CD4-positive, alpha-beta T cell treated with Interleukin-6 for 4 hours (primary cell): ENCODE data around the gene PRSS22.

Experiments
- DNase-seq: peaks from one replicate; pipeline ENCODE4 v3.0.0-alpha.2; 2020; ENCODE audit warnings: mixed read lengths

The PRSS22 gene

GRCh38 chr16:2848933-2849725 is 8.8 kb downstream of the PRSS22 start:
- DNase-seq: no peak

GRCh38 chr16:2846511-2847310 is 11.3 kb downstream of the PRSS22 start:
- DNase-seq: no peak

GRCh38 chr16:2845116-2845515 is 12.9 kb downstream of the PRSS22 start:
- DNase-seq: no peak

- DNase-seq: no peak
Measured at GRCh38 chr16:2843526-2843925, 14.4 kb downstream of the PRSS22 start.

GRCh38 chr16:2842340-2843000 is 15.5 kb downstream of the PRSS22 start:
- peak; percentile 71 for DNase-seq

DNA sequence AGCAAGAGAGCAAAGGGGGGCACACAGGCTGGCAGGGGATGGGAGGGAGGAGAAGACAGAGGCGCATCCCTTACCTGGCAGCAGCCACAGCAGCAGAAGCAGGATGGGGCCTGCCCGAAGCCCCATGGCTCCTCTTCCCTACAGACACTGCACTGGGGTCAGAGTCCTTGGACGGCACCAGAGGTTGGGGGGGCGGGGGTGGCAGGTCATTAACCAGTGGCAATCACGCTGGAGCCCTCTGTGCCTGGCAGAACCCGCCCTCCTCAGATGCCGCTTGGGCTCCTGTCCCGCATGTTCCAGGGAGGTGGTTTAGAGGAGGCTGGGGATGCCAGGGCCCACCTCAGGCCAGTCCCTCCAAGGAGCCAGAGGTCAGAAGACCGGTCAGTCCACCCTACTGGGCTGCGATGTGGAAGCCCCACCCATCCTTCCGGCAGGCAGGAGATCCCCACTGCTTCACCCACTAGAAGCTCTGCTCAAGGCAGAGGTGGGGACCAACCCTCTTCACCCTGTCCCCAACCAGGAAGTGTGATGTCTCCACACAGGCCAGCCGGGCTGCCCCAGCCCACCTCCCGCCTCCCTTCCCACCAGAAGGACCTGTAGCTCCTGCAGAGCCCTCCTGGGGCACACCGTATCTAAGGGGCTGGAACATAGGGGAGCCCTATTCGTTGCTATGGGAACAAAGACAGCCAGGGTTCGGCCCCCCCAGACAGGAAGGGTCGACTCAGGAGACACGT is 16.2 kb downstream of the PRSS22 start:
- no peak for DNase-seq

GRCh38 chr16:2840914-2841313 is 17.1 kb downstream of the PRSS22 start:
- DNase-seq: no peak

GRCh38 chr16:2839650-2840450 is 18.1 kb downstream of the PRSS22 start:
- DNase-seq: no peak

DNA sequence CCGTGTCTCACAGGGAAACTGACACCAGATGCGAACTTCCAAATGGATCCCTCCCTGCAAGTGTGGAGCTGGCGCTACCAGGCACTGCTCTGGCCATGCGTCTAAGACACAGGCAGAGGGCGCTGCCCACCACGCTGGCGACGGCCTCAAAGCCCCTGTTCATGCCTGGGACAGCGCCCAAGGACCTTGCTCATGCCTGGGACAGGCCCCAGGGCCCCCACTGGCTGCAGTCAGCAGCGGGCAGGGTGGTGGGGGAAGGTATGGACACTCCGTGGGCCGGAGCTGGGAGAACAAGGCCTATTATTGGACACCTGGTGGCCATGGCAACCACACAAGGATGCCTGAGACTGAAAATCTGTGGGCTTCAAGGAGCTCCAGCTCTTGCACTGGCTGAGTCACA is 19.0 kb downstream of the PRSS22 start:
- DNase-seq: peak; percentile 66

DNA sequence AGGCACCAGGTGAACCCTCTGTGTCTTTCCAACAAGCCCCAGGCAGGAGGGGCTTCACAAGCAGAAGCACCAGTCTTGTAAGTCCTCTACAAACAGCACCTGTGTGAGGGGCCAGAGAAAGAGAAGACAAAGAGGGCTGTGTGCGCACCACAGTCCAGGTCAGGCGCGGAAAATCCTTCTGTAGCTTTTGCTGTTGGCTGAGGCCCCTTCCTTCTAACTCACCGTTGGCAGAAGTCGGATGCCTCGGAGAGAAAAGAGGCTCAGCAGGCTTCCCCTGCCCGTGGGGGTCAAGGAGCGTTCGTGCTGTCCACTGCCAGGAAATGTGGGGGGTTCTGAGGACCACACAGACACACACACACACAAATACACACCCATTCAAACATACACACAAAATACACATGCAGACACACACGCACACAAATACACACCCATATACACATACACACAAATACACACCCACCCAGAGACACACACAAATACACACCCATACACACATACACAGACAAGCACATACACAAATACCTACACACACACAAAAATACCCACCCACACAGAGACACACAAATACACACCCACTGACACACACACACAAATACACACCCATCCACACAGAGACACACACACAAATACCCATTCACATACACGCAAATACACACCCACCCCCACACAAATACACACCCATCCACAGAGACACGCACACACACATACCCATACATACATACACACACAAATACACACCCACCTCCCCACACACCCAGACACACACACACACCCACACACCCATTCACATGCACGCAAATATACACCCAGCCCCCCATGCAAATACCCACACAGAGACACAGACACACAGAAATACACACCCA is 21.1 kb downstream of the PRSS22 start:
- DNase-seq: no peak

- no peak for DNase-seq
Measured at GRCh38 chr16:2835638-2836493, 22.1 kb downstream of the PRSS22 start.

GRCh38 chr16:2834968-2835367 is 23.0 kb downstream of the PRSS22 start:
- DNase-seq: no peak

GRCh38 chr16:2833776-2834175 is 24.2 kb downstream of the PRSS22 start:
- DNase-seq: no peak

DNA sequence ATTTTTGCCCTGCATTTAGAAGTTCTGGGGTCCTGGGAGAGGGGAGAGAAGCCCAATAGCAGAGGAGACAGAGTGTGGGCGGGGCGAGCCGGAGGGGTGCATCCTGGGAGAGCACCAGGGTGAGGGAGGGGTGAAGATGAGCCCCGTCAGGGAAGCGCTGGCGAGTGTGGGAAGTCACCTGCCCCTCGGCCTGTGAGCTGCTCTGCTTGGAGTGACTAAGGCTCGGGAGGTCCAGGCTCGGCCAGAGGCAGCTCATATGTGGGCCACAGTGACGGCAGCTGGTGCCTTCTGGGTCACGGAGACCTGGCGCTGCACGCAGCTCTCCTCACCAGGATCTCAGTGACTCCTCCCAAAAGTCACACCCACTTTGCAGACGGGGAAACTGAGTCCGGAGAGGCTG is 26.8 kb downstream of the PRSS22 start:
- DNase-seq: no peak

- DNase-seq: no peak
Measured at GRCh38 chr16:2830355-2830695, 27.6 kb downstream of the PRSS22 start.

DNA sequence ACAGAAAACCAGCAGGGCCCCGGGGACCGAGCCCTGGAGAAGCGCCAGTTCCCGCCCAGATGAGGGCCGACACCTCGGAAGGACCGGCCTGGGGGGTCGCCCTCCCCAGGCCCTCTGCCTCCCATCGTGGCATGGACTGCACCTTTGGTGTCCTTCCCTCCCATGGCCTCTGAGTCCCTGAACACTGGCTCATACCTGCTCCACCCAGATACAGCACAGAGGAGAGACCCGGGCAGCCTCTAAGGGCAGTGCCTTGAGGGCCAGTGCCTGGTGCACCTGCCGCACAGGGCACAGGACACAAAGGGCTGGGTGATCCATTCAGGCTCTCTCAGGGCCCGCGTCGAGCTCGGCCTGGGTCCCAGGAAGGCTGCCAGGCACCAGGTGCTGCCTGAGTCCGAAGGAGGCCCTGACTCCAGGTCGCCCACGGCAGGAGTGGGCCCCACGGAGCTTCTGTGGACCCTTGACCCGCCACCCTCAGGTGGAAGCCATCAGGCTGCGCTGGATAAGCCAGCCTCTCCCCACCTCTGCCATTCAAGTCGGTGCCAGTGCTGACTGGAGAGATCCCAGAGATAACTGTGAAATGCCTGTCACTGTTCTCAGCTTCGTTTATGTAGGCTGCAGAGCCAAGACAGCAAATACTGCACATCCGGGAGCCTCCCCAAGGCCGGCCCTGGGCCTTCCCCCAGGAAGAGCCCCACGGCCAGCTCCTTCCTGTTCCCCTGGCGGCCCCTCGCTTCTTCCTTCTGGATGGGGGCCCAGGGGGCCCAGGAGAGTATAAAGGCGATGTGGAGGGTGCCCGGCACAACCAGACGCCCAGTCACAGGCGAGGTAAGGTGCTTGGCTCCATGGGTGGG is 28.2 kb downstream of the PRSS22 start, which contains the start of gene ZG16B:
ZG16B (plus strand) TSS at position 803 of the 854 bp plus-strand sequence. CDS start 139 bp downstream, outside the sequence.
- no peak for DNase-seq

DNA sequence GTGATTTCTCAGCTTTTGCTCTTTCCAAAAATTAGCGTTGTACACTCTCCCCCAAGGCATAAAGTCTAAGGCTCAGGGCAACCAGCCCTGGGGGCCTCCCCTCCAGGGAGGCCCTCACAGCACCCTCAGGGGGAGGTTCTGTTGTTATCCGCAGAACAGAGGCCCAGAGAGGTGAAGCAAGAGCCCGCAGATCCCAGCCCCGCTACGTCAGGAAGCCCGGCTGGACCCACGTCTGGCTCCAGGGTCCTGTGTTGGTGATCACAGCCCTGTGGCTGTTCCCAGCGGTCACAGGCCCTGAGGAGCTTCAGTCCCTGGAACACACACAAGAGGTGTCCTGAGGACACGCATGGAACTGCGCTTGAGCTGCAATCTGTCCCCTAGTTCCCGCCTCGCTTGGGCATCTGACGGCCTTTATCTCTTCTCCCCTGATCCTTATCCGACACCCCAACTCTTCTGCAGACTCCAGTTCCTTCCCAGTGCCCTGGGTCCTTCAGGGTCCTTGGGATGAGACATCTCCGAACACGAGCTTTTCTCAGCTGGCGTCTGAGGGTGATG is 29.0 kb downstream of the PRSS22 start:
- DNase-seq: no peak

DNA sequence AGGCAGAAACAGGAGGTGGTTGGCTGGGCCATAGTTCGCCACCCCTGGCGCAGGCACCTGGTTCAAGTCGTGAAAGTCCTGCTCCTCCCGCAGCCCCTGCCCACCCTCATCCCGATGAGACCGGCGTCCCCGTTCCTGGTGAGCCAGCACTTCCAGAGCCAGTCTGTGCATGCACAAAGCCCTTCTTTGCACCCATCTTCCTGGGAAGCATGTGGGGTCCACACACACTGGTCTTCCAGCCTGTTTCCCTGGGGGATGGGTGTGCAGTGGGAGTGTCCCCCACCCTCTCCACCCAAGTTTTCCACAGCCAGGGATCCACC is 29.5 kb downstream of the PRSS22 start:
- no peak for DNase-seq
